IMR-90 (cell line): ENCODE data around the gene YAF2.

Experiments
- CEBPB ChIP-seq: IDR thresholded peaks from 2 replicates; pipeline ENCODE4 v1.6.1; 2012; ENCODE audit warnings: low read depth, low read length, improper control_type of control experiment
- FOS ChIP-seq: fragments of 150-350 bp; IDR thresholded peaks from 2 replicates; pipeline ENCODE4 v1.6.1; 2016; ENCODE audit warnings: low read depth, low read length
- MAFK ChIP-seq: IDR thresholded peaks from 2 replicates; pipeline ENCODE4 v1.6.1; 2012; ENCODE audit warnings: low read depth, low read length, improper control_type of control experiment
- MXI1 ChIP-seq: IDR thresholded peaks from 2 replicates; pipeline ENCODE4 v1.6.1; 2012; ENCODE audit warnings: low read depth, mild to moderate bottlenecking, low read length, moderate library complexity, borderline replicate concordance
- POLR2A ChIP-seq: IDR thresholded peaks from 2 replicates; pipeline ENCODE4 v1.6.1; 2012; ENCODE audit warnings: mild to moderate bottlenecking, low read depth, low read length
- RAD21 ChIP-seq: IDR thresholded peaks from 2 replicates; pipeline ENCODE4 v1.6.1; 2012; ENCODE audit warnings: low read length, improper control_type of control experiment
- RCOR1 ChIP-seq: IDR thresholded peaks from 2 replicates; pipeline ENCODE4 v1.6.1; 2012; ENCODE audit warnings: mild to moderate bottlenecking, low read length, improper control_type of control experiment; ENCODE audit not compliant: insufficient replicate concordance
- RFX5 ChIP-seq: IDR thresholded peaks from 2 replicates; pipeline ENCODE4 v1.8.0; 2012; ENCODE audit warnings: low read depth, mild to moderate bottlenecking, low read length, moderate library complexity
- TF ChIP-seq, protein P1 (sequence below): conservative IDR thresholded peaks from 2 replicates; pipeline ENCODE4 v1.5.1; 2012; ENCODE audit warnings: mild to moderate bottlenecking, low read depth, low read length, improper control_type of control experiment
- TF ChIP-seq, protein P2 (sequence below): fragments of 150-350 bp; IDR thresholded peaks from 2 replicates; pipeline ENCODE4 v1.6.1; 2016; ENCODE audit warnings: low read depth, mild to moderate bottlenecking, low read length, moderate library complexity, borderline replicate concordance

DNA sequence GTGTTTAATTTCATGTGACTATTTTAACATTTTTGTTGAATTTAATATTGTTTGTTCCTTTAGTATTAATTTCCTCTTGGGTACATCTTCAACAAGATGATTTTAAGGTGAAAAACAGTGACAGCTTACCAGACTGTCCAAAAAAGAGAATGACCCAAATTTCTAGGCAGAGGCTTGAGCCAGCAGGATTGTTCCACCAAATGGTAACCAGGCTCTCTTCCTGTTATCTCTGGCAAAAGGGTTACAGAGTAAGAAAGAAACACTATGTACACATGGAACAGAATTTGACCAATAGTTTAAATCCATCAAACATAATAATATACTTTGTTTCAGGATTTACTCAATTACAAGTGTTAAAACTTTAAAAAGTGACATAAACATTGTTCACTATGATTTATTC is 39.0 kb downstream of the YAF2 start:
- TF ChIP-seq, protein P1, sequence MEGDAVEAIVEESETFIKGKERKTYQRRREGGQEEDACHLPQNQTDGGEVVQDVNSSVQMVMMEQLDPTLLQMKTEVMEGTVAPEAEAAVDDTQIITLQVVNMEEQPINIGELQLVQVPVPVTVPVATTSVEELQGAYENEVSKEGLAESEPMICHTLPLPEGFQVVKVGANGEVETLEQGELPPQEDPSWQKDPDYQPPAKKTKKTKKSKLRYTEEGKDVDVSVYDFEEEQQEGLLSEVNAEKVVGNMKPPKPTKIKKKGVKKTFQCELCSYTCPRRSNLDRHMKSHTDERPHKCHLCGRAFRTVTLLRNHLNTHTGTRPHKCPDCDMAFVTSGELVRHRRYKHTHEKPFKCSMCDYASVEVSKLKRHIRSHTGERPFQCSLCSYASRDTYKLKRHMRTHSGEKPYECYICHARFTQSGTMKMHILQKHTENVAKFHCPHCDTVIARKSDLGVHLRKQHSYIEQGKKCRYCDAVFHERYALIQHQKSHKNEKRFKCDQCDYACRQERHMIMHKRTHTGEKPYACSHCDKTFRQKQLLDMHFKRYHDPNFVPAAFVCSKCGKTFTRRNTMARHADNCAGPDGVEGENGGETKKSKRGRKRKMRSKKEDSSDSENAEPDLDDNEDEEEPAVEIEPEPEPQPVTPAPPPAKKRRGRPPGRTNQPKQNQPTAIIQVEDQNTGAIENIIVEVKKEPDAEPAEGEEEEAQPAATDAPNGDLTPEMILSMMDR = no peak
- TF ChIP-seq POLR2A (no peak), MAFK (no peak), RAD21 (no peak), FOS (no peak), RFX5 (no peak), MXI1 (no peak), RCOR1 (no peak), CEBPB (no peak)
- TF ChIP-seq, protein P2, sequence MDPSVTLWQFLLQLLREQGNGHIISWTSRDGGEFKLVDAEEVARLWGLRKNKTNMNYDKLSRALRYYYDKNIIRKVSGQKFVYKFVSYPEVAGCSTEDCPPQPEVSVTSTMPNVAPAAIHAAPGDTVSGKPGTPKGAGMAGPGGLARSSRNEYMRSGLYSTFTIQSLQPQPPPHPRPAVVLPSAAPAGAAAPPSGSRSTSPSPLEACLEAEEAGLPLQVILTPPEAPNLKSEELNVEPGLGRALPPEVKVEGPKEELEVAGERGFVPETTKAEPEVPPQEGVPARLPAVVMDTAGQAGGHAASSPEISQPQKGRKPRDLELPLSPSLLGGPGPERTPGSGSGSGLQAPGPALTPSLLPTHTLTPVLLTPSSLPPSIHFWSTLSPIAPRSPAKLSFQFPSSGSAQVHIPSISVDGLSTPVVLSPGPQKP = no peak
